NAMALWA (cell line): ENCODE data around the gene PGK1.
"Not testable (repeated sequence)": the region's sequence is repeated elsewhere in the genome, so short reads cannot be mapped to it uniquely, and the experiment has no call there.

Experiments
- DNase-seq: peaks from one replicate; pipeline ENCODE4 v3.0.0-alpha.2; 2015; ENCODE audit warnings: low spot score

Gene PGK1

DNA sequence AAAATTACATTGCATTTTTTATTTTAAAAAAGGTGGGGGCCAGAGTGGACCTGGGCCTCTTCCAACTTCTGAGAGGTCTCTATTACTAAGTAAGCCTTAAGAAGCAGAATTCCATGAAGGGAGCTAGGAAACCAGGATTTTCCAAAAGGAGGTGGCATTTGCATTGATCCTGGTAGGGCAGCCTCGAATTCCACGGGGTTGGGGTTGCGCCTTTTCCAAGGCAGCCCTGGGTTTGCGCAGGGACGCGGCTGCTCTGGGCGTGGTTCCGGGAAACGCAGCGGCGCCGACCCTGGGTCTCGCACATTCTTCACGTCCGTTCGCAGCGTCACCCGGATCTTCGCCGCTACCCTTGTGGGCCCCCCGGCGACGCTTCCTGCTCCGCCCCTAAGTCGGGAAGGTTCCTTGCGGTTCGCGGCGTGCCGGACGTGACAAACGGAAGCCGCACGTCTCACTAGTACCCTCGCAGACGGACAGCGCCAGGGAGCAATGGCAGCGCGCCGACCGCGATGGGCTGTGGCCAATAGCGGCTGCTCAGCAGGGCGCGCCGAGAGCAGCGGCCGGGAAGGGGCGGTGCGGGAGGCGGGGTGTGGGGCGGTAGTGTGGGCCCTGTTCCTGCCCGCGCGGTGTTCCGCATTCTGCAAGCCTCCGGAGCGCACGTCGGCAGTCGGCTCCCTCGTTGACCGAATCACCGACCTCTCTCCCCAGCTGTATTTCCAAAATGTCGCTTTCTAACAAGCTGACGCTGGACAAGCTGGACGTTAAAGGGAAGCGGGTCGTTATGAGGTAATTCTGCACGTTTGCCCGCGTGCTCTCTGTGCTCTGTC, at the start of gene PGK1:
TSS of gene PGK1 (plus strand) at position 626 of the 824 bp plus-strand sequence. CDS start at position 719, 93 bp downstream.
- DNase-seq = peak; percentile 95

DNA sequence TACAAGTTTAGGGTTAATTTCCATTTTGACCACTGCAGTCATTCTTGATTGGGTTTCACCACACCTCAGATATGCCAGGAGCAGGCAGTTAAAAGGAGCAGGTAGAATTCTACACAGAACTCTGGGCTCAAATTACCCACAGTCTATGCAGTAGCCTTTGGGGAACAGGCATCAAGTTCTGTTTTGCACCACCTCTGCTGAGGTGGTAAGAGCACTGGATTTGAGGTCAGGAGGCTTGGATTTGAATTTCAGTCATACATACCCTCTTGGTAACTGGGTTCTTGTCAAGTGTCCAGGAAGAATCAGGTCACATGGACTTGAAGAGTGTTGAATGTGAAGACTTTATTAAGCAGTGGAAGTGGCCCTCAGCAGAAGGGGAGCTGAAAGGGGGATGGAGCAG, 40.4 kb upstream of the PGK1 start:
- no peak for DNase-seq

DNA sequence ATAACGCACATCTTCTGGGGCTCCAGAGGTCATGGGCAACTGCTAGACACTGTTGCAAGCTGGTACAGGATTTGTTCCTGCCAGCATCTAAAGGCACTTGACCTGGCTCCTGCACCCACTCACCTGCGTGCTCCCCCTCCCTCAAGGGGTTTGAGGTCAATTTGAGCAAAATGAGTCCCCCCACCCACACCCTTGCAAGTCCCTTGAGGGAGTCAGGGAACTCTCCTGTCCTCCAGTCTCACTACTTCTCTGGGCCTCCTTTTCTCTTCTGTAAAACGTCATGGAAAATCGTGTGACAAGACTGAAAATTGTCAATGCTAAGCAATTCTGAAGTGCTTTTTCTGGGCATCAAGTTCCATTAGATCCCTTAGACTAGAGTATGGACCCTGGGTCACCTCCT, 39.9 kb upstream of the PGK1 start:
- no peak for DNase-seq

DNA sequence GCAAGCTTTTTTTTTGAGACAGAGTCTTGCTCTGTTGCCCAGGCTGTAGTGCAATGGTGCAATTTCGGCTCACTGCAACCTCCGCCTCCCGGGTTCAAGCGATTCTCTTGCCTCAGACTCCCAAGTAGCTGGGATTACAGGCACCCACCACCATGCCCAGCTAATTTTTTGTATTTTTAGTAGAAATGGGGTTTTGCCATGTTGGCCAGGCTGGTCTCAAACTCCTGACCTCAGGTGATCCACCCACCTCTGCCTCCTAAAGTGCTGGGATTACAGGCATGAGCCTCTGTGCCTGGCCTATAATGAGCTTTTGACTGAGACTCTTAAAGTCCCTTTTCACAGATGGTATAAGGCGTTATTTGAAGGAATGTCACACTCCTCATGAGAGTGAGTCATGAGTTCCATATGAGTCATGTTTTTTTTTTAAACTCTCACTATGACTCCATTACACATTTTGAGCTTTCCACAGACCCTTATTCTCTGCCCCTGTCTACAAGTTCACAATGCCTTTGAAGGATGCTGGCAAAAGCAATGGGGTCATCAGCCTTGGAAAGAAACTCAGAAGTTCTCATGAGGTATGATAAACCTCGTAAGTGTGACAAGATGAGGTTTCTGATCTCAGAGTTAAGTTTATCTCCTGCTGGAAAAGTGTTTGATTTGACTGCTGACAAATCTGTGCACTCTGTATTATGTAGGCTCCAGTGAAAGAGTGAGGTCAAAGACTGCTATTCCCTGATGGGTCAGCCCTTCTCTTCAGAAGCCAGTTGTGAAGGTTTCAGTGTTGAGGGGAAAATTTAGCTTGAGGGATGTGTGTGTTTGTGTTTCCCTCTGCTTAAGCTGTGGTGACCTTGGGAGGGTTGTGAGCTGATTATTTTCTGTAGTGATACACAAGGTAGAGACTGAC, 39.1 kb upstream of the PGK1 start:
- not testable (repeated sequence) for DNase-seq

DNA sequence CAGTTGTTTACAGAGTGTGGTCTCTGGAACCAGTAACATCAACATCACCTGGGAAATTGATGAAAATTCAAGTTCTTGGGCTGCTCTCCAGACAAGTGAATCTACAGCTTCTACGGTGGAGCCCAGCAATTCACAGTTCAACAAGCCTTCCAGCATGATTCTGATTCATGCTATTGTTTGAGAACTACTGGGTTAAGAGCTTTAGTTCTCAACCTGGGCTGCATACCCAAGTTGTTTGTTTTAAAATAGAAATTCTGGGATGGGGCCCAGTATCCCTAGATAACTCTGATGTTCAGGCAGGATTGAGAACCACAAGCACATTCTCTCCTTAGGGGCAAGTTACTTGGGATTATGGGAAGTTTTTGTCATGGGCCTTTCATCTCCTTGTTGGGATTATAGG, 37.9 kb upstream of the PGK1 start:
- DNase-seq = no peak

DNA sequence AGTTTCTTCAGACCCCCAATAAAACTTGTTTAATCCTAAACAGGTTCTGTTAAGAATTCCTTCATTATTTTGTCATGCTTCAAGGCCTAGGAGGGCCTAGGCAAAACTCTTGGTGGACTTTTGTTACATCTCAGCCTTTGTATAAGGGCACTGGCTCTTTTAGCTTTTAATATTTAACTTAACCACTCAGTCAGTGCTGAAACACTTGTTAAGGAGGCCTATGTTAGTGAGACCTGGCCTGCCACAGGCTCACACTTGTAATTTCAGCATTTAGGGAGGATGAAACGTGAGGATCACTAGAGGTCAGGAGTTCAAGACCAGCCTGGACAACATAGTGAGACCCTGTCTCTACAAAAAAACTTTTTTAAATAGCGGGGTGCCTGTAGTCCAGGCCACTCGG, 32.7 kb upstream of the PGK1 start:
- DNase-seq = no peak

DNA sequence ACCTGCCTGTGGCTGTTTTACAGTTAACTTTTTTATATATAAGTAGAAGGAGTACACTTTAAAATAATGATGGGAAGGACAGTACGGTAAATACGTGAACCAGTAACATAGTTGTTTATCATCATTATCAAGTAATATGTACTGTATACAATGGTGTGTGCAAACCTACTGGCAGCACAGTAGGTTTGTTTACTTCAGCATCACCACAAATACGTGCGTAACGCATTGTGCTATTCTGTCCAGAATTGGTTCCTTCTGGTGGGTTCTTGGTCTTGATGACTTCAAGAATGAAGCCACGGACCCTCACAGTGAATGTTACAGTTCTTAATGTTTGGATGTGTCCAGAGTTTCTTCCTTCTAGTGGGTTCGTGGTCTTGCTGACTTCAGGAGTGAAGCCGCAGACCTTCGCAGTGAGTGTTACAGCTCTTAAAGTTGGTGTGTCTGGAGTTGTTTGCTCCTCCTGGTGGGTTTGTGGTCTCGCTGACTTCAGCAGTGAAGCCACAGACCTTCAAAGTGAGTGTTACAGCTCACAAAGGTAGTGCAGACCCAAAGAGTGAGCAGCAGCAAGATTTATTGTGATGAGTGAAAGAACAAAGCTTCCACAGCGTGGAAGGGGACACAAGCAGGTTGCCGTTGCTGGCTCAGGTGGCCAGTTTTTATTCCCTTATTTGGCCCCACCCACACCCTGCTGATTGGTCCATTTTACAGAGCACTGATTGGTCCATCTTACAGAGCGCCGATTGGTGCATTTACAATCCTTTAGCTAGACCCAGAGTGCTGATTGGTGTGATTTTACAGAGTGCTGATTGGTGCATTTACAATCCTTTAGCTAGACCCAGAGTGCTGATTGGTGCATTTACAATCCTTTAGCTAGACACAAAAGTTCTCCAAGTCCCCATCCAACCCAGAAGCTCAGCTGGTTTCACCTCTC, 30.6 kb upstream of the PGK1 start:
- DNase-seq = peak; percentile 2

DNA sequence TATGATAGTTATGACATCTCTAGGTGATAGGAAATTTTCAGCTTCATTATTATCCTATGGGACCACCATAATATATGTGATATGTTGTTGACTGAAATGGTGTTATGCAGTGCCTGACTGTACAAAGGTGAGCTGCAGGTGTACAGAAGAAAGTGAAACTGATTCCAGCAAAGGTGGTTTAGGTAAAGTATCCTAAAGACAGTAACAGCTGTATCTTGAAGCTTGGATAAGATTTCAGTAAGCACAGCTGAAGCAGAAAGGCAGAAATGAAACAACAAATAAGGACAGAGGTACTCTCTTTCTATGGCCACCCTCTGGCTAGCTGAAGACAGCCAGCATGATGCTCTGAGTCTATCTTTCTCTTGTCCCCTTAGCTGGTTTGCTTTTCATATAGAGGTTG, 30.0 kb upstream of the PGK1 start:
- DNase-seq = no peak

DNA sequence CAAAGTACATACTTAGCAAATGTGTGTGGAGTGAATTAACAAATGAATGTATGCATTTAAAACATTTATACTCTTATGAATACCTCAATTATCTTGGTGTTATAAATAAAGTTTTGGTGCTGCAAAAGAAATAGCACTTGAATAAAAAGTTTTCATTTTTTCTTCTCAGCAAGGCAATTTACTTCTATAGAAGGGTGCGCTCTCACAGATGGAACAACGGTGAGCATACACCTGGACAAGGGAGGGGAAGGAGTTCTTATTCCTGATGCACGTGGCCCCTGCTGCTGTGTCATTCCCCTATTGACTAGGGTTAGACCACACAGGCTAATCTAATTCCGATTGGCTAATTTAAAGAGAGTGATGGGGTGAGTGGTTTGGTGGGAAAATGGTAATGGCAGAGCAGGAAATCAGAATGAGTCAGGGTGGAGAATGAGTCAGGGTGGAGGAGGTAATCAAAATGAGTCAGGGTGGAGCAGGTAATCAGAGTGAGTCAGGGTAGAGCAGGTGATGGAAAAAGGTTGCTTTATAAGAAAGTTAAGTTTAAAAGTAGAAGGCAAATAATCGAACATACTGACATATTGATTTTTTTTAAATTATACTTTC, 28.2 kb upstream of the PGK1 start:
- DNase-seq = no peak

DNA sequence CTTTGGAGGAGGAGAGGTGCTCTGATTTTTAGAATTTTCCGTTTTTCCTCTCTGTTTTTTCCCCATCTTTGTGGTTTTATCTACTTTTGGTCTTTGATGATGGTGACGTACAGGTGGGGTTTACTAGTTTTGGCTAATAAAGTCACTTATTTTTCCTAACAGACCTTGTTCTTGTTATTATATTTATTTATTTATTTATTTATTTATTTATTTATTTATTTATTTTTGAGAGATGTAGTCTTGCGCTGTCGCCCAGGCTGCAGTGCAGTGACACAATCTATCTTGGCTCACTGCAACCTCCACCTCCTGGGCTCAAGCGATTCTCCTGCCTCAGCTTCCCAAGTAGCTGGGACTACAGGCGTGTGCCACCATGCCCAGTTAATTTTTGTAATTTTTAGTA, 22.6 kb upstream of the PGK1 start:
- not testable (repeated sequence) for DNase-seq

DNA sequence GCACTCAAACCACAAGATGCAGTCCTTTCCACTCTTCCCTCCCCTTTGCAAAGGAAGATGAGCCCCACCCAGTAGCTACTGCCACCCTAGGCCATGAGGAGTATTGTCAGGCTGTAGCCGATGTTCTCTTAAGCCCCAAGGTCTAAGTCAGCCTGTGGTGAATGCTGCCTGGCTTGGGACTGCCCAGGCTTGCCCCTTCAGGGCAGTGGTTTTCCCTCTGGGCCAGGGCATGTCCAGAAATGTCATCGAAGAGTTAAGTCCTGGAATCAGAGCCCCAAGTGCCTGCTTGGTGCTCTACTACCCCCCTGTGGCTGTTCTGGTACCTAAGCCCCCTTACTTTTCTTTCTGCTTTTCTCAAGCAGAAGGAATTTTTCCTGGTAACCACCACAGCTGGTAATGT, 11.8 kb upstream of the PGK1 start:
- peak; percentile 13 for DNase-seq

DNA sequence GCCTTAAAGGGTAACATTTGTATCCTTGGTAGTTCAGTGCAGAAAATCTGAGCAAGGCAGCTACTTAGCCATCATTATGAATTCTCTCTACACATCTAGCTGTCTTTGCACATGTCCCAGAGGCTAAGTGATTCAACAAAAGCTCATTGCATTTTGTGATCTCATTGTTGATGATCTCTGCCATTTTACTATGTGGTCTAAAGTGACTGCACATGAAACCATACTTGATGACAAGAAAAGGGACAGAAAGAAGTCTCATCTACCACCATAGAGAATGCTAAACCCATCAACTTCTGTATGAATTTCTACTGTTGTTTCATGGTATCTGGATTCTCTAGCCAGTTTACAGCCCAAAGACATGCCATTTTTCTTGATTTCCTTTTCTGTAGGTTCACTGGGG, 5.9 kb upstream of the PGK1 start:
- DNase-seq = no peak

DNA sequence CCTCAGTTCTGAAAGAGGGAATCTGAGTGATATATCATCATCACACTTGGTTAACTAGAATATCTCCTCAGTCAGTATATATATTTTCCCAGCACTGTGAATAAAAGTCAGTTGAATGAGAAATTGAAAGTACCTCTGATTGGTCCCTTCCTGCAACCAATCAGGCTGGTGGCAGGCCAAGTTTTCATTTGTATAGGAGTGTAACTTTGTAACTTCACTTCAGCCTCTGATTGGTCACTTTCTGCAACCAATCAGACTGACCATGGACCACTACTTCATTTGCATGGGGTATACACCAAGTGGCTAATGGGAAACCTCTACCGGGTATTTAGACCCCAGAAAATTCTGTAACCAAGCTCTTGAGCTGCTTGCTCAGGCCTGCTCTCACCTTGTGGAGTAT, 2.0 kb upstream of the PGK1 start:
- peak; percentile 54 for DNase-seq

DNA sequence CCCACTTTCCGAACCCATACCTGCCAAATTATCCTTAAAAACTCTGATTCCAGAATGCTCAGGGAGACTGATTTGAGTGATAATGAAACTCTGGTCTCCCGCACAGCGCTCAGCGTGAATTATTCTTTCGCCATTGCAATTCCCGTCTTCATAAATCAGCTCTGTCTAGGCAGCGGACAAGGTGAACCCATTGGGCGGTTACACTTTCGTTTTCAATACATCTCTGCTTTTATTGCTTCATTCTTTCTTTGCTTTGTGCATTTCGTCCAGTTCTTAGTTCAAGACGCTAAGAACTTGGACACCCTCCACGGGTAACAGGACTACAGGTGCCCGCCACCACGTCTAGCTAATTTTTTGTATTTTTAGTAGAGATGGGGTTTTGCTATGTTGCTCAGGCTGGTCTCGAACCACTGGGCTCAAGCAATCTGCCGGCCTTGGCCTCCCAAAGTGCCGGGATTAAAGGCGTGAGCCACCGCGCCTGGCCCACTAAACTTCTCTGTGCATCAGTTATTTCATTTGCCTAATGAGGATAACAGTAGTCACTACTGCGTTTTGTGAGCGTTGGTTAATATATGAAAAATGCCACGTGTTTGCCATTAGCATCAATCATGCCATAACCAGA, 936 bp upstream of the PGK1 start:
- no peak for DNase-seq

DNA sequence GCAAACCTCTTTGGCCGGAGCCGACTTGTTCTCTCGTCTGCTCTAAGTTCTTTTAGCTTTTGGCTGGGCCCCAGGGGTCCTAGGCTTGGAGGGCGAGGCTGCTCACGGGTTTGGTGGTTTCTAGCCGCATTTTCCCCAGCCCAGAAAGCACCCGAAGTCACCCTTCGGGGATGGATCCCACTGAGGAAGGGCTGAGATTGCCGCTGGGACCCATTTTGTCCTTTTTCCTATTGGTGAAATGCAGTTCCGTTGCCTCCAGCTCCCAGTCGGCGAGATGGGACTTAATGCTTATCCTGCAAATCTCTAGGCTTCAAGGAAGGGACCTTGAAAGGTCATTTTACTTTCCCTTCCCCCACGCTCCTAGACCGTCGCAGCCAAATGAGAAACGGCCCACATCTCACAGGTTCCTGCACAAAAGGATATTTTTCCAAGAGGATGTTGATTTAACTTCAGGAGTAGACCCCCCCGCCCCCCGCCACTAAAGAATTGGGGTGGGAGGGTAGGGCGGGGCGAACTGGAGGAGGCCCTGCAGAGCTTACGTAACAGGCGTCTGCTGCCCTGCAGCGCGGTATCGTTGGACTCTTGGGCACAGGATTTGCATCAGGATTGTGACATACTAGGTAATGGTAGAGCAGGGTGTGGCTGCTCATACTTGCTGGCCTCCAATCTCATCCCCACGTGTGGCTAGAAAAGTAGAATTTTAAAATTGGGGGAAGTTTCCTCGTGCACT, 564 bp downstream of the PGK1 start:
- peak; percentile 71 for DNase-seq

DNA sequence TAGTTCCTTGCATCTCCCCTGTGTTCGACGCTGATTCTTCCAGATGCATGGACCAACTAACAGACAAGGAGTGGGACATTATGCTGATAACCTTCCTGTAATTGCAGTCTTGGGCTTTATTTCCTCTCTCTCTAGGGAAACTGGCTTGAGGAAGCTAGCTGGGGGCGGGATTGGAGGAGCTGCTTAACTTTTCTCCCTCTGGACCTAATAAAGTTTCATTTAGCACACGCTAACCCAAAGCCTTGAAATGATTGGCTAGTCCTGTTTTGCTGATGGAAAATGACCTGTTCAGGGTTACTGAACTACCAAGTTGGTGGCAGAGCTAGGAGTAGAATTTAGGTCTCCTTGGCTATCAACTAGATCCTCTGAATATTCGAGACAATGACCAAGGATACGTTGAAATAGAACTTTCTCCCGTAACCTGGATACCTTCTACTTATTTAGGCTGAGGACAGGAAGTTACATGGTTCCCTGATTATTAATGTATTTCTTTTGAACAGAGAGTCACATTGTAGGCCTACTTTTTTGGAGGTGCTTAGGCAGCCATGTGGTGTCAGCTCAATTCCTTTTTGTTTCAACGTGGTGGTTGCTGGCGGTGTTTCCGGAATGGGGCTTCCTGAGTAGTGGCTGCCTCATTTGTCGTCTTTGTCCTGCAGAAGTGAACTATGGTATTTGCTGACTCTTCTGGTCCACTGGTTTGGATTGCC, 2.0 kb downstream of the PGK1 start:
- peak; percentile 4 for DNase-seq

DNA sequence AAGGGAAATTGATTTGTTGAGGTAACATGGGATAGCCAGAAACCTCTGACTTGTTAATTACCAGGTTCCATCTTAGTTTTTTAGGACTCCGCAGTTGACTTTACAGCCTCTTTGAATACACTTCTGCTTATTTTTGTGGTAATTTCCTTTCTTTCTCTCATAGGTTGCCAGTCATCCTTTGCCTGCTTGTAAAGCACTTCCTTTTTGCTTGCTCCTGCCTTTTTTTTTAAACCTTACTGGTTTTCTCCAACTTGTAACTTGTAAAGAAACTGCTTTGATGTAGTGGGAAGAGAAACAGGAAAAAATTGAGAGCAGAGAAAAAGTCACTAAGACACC, 2.6 kb downstream of the PGK1 start:
- DNase-seq = no peak

DNA sequence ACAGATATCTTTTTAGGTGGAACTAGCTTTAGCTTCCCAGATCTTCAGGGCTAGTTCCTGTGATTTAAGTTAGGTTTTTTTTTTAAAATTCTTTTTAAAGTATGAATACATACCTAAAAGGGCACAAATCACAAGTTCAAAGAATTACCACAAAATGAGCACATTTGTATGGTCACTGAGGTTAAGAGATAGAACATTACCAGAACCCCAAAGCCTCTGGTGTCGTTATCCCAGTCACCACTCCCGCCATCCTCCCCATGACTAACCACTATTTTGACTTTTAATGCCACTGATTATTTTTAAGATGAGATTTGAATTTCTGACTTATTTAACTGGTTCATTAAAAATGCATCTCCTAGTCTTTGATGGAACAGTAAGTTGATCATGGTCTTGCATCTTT, 5.4 kb downstream of the PGK1 start:
- no peak for DNase-seq

DNA sequence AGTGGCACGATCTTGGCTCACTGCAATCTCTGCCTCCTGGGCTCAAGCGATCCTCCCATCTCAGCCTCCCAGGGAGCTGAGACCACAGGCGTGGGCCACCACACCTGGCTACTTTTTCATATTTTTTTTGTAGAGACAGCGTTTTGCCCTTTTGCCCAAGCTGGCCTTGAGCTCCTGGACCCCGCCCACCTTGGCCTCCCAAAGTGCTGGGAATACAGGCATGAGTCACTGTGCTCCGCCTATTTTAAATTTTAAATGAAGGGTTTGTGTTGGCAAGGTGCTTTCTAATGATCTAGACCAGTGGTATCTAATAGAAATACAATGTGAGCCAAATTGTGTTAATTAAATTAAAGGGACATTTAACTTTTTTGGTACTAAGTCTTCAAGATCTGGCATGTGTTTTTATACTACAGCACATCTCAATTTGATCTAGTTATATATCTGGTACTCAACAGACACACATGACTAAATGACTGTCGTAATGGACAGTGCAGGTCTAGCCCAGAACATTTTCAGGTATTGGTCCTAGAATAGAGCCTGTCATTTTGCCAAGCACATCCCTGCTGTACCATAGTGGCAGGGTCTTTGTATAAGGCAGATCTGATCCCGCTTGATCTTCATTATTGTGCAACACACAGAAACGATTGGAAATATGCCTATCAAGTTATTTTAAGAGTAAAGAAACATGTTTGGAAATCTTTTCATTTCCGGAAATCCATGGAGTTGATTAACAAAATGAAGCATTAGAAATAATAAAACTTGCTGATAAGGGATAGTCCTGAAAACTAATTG, 7.3 kb downstream of the PGK1 start:
- DNase-seq = no peak
